ENCODE measurements around the gene PIP4K2B.
"Not testable (repeated sequence)": the region's sequence is repeated elsewhere in the genome, so short reads cannot be mapped to it uniquely, and the experiment has no call there.

The PIP4K2B gene

GRCh38 chr17:38729886-38730525 is 69.3 kb downstream of the PIP4K2B start, which contains the start of gene CISD3:
Gene CISD3, plus strand, starts transcription at chr17:38730341. Its CDS starts 18 bp downstream, at chr17:38730359.
- H3K4me1 ChIP-seq (ENCODE audit: control insufficient read depth, insufficient read depth, low read length, poor library complexity, severe bottlenecking) = peaks cover 52% of the 10 kb centered on the region
- peak within 1 kb of the TSS; percentile 67 for H3K27ac ChIP-seq (ENCODE audit: insufficient read depth, low read length, poor library complexity, severe bottlenecking)
- DNase-seq = peak; percentile 73 to 80 (median 80)
- peak within 1 kb of the TSS; percentile 60 for H3K4me3 ChIP-seq (ENCODE audit: insufficient read depth, low read depth, low read length, poor library complexity, severe bottlenecking)
- no peaks in the 10 kb centered on the region for H3K27me3 ChIP-seq (replicated peaks; ENCODE audit: control insufficient read depth, insufficient read depth, low read length, poor library complexity, severe bottlenecking)
- H3K36me3 ChIP-seq (ENCODE audit: control insufficient read depth, insufficient read depth, low read length) = peaks cover 5% of the 10 kb centered on the region
- H3K9me3 ChIP-seq (ENCODE audit: control insufficient read depth, low read length) = no peaks in the 10 kb centered on the region

GRCh38 chr17:38729368-38729885 is 69.9 kb downstream of the PIP4K2B start:
- Histone ChIP-seq H3K27ac (ENCODE audit: insufficient read depth, low read length, poor library complexity, severe bottlenecking) (peak overlapping the region; percentile 64), H3K4me3 (ENCODE audit: insufficient read depth, low read depth, low read length, poor library complexity, severe bottlenecking) (peak overlapping the region; percentile 60), H3K36me3 (ENCODE audit: control insufficient read depth, insufficient read depth, low read length) (peaks cover 10% of the 10 kb centered on the region), H3K4me1 (ENCODE audit: control insufficient read depth, insufficient read depth, low read length, poor library complexity, severe bottlenecking) (peaks cover 57% of the 10 kb centered on the region), H3K9me3 (ENCODE audit: control insufficient read depth, low read length) (no peaks in the 10 kb centered on the region), H3K27me3 (replicated peaks; ENCODE audit: control insufficient read depth, insufficient read depth, low read length, poor library complexity, severe bottlenecking) (no peaks in the 10 kb centered on the region)
- no peak for DNase-seq

GRCh38 chr17:38728290-38728831 is 71.0 kb downstream of the PIP4K2B start:
- peak; percentile 60 to 68 (median 64) for DNase-seq
- Histone ChIP-seq H3K36me3 (ENCODE audit: control insufficient read depth, insufficient read depth, low read length) (peaks cover 15% of the 10 kb centered on the region), H3K27ac (ENCODE audit: insufficient read depth, low read length, poor library complexity, severe bottlenecking) (peak overlapping the region; percentile 64), H3K4me1 (ENCODE audit: control insufficient read depth, insufficient read depth, low read length, poor library complexity, severe bottlenecking) (peaks cover 58% of the 10 kb centered on the region), H3K4me3 (ENCODE audit: insufficient read depth, low read depth, low read length, poor library complexity, severe bottlenecking) (peak overlapping the region; percentile 27), H3K9me3 (ENCODE audit: control insufficient read depth, low read length) (no peaks in the 10 kb centered on the region), H3K27me3 (replicated peaks; ENCODE audit: control insufficient read depth, insufficient read depth, low read length, poor library complexity, severe bottlenecking) (no peaks in the 10 kb centered on the region)

GRCh38 chr17:38727736-38728135 is 71.6 kb downstream of the PIP4K2B start:
- H3K4me1 ChIP-seq (ENCODE audit: control insufficient read depth, insufficient read depth, low read length, poor library complexity, severe bottlenecking) = peaks cover 58% of the 10 kb centered on the region
- peak overlapping the region; percentile 27 for H3K4me3 ChIP-seq (ENCODE audit: insufficient read depth, low read depth, low read length, poor library complexity, severe bottlenecking)
- DNase-seq = peak; percentile 36 to 53 (median 42)
- peak overlapping the region; percentile 64 for H3K27ac ChIP-seq (ENCODE audit: insufficient read depth, low read length, poor library complexity, severe bottlenecking)
- H3K27me3 ChIP-seq (replicated peaks; ENCODE audit: control insufficient read depth, insufficient read depth, low read length, poor library complexity, severe bottlenecking) = no peaks in the 10 kb centered on the region
- peaks cover 15% of the 10 kb centered on the region for H3K36me3 ChIP-seq (ENCODE audit: control insufficient read depth, insufficient read depth, low read length)
- no peaks in the 10 kb centered on the region for H3K9me3 ChIP-seq (ENCODE audit: control insufficient read depth, low read length)

- Histone ChIP-seq H3K4me1 (ENCODE audit: control insufficient read depth, insufficient read depth, low read length, poor library complexity, severe bottlenecking) (peaks cover 49% of the 10 kb centered on the region), H3K36me3 (ENCODE audit: control insufficient read depth, insufficient read depth, low read length) (peaks cover 27% of the 10 kb centered on the region)
- H3K27ac ChIP-seq (ENCODE audit: insufficient read depth, low read length, poor library complexity, severe bottlenecking); H3K27me3 ChIP-seq (replicated peaks; ENCODE audit: control insufficient read depth, insufficient read depth, low read length, poor library complexity, severe bottlenecking); H3K9me3 ChIP-seq (ENCODE audit: control insufficient read depth, low read length); H3K4me3 ChIP-seq (ENCODE audit: insufficient read depth, low read depth, low read length, poor library complexity, severe bottlenecking); DNase-seq: not testable (repeated sequence)
Observed at GRCh38 chr17:38726145-38726544, 73.2 kb downstream of the PIP4K2B start.

- Histone ChIP-seq H3K4me3 (ENCODE audit: insufficient read depth, low read depth, low read length, poor library complexity, severe bottlenecking) (no peak overlapping the region), H3K36me3 (ENCODE audit: control insufficient read depth, insufficient read depth, low read length) (peaks cover 37% of the 10 kb centered on the region), H3K4me1 (ENCODE audit: control insufficient read depth, insufficient read depth, low read length, poor library complexity, severe bottlenecking) (peaks cover 44% of the 10 kb centered on the region), H3K27me3 (replicated peaks; ENCODE audit: control insufficient read depth, insufficient read depth, low read length, poor library complexity, severe bottlenecking) (no peaks in the 10 kb centered on the region), H3K9me3 (ENCODE audit: control insufficient read depth, low read length) (no peaks in the 10 kb centered on the region), H3K27ac (ENCODE audit: insufficient read depth, low read length, poor library complexity, severe bottlenecking) (peak overlapping the region; percentile 2)
- DNase-seq = no peak
Observed at GRCh38 chr17:38725066-38725465, 74.3 kb downstream of the PIP4K2B start.

GRCh38 chr17:38724337-38724988 is 74.9 kb downstream of the PIP4K2B start:
- H3K36me3 ChIP-seq (ENCODE audit: control insufficient read depth, insufficient read depth, low read length) = peaks cover 40% of the 10 kb centered on the region

GRCh38 chr17:38721802-38722201 is 77.6 kb downstream of the PIP4K2B start:
- Histone ChIP-seq H3K4me3 (ENCODE audit: insufficient read depth, low read depth, low read length, poor library complexity, severe bottlenecking) (no peak overlapping the region), H3K4me1 (ENCODE audit: control insufficient read depth, insufficient read depth, low read length, poor library complexity, severe bottlenecking) (peaks cover 15% of the 10 kb centered on the region), H3K27ac (ENCODE audit: insufficient read depth, low read length, poor library complexity, severe bottlenecking) (no peak overlapping the region), H3K9me3 (ENCODE audit: control insufficient read depth, low read length) (no peaks in the 10 kb centered on the region), H3K36me3 (ENCODE audit: control insufficient read depth, insufficient read depth, low read length) (peaks cover 57% of the 10 kb centered on the region), H3K27me3 (replicated peaks; ENCODE audit: control insufficient read depth, insufficient read depth, low read length, poor library complexity, severe bottlenecking) (no peaks in the 10 kb centered on the region)
- DNase-seq = no peak

More at GRCh38 chr17:38724337-38724988, 74.9 kb downstream of the PIP4K2B start:
- no peaks in the 10 kb centered on the region for H3K9me3 ChIP-seq (ENCODE audit: control insufficient read depth, low read length)
- no peaks in the 10 kb centered on the region for H3K27me3 ChIP-seq (replicated peaks; ENCODE audit: control insufficient read depth, insufficient read depth, low read length, poor library complexity, severe bottlenecking)
- H3K27ac ChIP-seq (ENCODE audit: insufficient read depth, low read length, poor library complexity, severe bottlenecking) = no peak overlapping the region
- H3K4me1 ChIP-seq (ENCODE audit: control insufficient read depth, insufficient read depth, low read length, poor library complexity, severe bottlenecking) = peaks cover 40% of the 10 kb centered on the region
- no peak for DNase-seq
- H3K4me3 ChIP-seq (ENCODE audit: insufficient read depth, low read depth, low read length, poor library complexity, severe bottlenecking) = no peak overlapping the region

- peaks cover 15% of the 10 kb centered on the region for H3K4me1 ChIP-seq (ENCODE audit: control insufficient read depth, insufficient read depth, low read length, poor library complexity, severe bottlenecking)
- H3K9me3 ChIP-seq (ENCODE audit: control insufficient read depth, low read length) = no peaks in the 10 kb centered on the region
- no peak overlapping the region for H3K4me3 ChIP-seq (ENCODE audit: insufficient read depth, low read depth, low read length, poor library complexity, severe bottlenecking)
- no peak for DNase-seq
- no peak overlapping the region for H3K27ac ChIP-seq (ENCODE audit: insufficient read depth, low read length, poor library complexity, severe bottlenecking)
- no peaks in the 10 kb centered on the region for H3K27me3 ChIP-seq (replicated peaks; ENCODE audit: control insufficient read depth, insufficient read depth, low read length, poor library complexity, severe bottlenecking)
- H3K36me3 ChIP-seq (ENCODE audit: control insufficient read depth, insufficient read depth, low read length) = peaks cover 66% of the 10 kb centered on the region
Observed at GRCh38 chr17:38720941-38721340, 78.4 kb downstream of the PIP4K2B start.
